ENCODE data around the gene CLHC1. TPM values are rescaled to one million over a fixed set of nuclear protein-coding genes. Genes with fewer than 3 reads are reported as not detected.
"Not testable (repeated sequence)": the region's sequence is repeated elsewhere in the genome, so short reads cannot be mapped to it uniquely, and the experiment has no call there.

The CLHC1 gene
- total RNA-seq, 3 donors from 2014 or later (not counting 1 experiment from before 2014, with no cell fraction given), result 5.6 to 14.9 (median 6.3) TPM

- 95% methylated on average over 5 of the region's 5 CpGs for WGBS (ENCODE audit: insufficient coverage)
- H3K9me3 ChIP-seq (ENCODE audit: control insufficient read depth, insufficient read depth, low read length), result no peaks in the 10 kb centered on the region
Observed at GRCh38 chr2:55147041-55147440, 85.1 kb downstream of the CLHC1 start.

GRCh38 chr2:55146263-55146662 is 85.8 kb downstream of the CLHC1 start:
- no peaks in the 10 kb centered on the region for H3K36me3 Mint-ChIP-seq
- Histone ChIP-seq H3K4me3 (ENCODE audit: low read length) (no peak overlapping the region), H3K4me1 (ENCODE audit: control insufficient read depth, insufficient read depth, low read length) (no peaks in the 10 kb centered on the region), H3K27me3 (ENCODE audit: control insufficient read depth, insufficient read depth, low read length) (no peaks in the 10 kb centered on the region), H3K36me3 (ENCODE audit: control insufficient read depth, insufficient read depth, low read length) (no peaks in the 10 kb centered on the region), H3K9me3 (ENCODE audit: control insufficient read depth, insufficient read depth, low read length) (no peaks in the 10 kb centered on the region), H3K27ac (ENCODE audit: low read length) (no peak overlapping the region)
- TF ChIP-seq, protein P1, sequence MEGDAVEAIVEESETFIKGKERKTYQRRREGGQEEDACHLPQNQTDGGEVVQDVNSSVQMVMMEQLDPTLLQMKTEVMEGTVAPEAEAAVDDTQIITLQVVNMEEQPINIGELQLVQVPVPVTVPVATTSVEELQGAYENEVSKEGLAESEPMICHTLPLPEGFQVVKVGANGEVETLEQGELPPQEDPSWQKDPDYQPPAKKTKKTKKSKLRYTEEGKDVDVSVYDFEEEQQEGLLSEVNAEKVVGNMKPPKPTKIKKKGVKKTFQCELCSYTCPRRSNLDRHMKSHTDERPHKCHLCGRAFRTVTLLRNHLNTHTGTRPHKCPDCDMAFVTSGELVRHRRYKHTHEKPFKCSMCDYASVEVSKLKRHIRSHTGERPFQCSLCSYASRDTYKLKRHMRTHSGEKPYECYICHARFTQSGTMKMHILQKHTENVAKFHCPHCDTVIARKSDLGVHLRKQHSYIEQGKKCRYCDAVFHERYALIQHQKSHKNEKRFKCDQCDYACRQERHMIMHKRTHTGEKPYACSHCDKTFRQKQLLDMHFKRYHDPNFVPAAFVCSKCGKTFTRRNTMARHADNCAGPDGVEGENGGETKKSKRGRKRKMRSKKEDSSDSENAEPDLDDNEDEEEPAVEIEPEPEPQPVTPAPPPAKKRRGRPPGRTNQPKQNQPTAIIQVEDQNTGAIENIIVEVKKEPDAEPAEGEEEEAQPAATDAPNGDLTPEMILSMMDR (IDR thresholded peaks at IDR 0.05), result no peak
- no peak overlapping the region for H3K4me3 Mint-ChIP-seq
- H3K27ac Mint-ChIP-seq, result no peak overlapping the region
- H3K9me3 Mint-ChIP-seq, result no peaks in the 10 kb centered on the region
- WGBS (ENCODE audit: insufficient coverage), result 96% methylated on average over 2 of the region's 2 CpGs
- DNase-seq (no peak), ATAC-seq (no peak)
- H3K4me1 Mint-ChIP-seq, result no peaks in the 10 kb centered on the region
- intact Hi-C loops (cut with micrococcal nuclease), result no loop called here
- peaks cover 0 to 7% of the 10 kb centered on the region in 2 donors for H3K27me3 Mint-ChIP-seq (ENCODE audit: low read depth in 2 of 2)

More at GRCh38 chr2:55147041-55147440, 85.1 kb downstream of the CLHC1 start:
- H3K4me3 ChIP-seq (ENCODE audit: low read length), result no peak overlapping the region
- Mint-ChIP-seq H3K27me3 (ENCODE audit: low read depth in 2 of 2) (peaks cover 0 to 7% of the 10 kb centered on the region in 2 donors), H3K4me1 (no peaks in the 10 kb centered on the region), H3K9me3 (no peaks in the 10 kb centered on the region), H3K4me3 (no peak overlapping the region), H3K36me3 (no peaks in the 10 kb centered on the region), H3K27ac (no peak overlapping the region)
- no peaks in the 10 kb centered on the region for H3K27me3 ChIP-seq (ENCODE audit: control insufficient read depth, insufficient read depth, low read length)
- H3K27ac ChIP-seq (ENCODE audit: low read length), result no peak overlapping the region
- ATAC-seq (no peak), DNase-seq (no peak)
- no peaks in the 10 kb centered on the region for H3K36me3 ChIP-seq (ENCODE audit: control insufficient read depth, insufficient read depth, low read length)
- no peaks in the 10 kb centered on the region for H3K4me1 ChIP-seq (ENCODE audit: control insufficient read depth, insufficient read depth, low read length)
- intact Hi-C loops (cut with micrococcal nuclease), result no loop called here
- TF ChIP-seq, protein P1 (IDR thresholded peaks at IDR 0.05), result no peak

- H3K27me3 ChIP-seq (ENCODE audit: control insufficient read depth, insufficient read depth, low read length), result no peaks in the 10 kb centered on the region
Observed at GRCh38 chr2:55144922-55145820, 86.9 kb downstream of the CLHC1 start.

GRCh38 chr2:55143706-55144105 is 88.4 kb downstream of the CLHC1 start:
- not testable (repeated sequence) for H3K4me3 Mint-ChIP-seq; H3K9me3 ChIP-seq (ENCODE audit: control insufficient read depth, insufficient read depth, low read length)
- 100% methylated on average over 1 of the region's 2 CpGs for WGBS (ENCODE audit: insufficient coverage)

More at GRCh38 chr2:55144922-55145820, 86.9 kb downstream of the CLHC1 start:
- H3K36me3 ChIP-seq (ENCODE audit: control insufficient read depth, insufficient read depth, low read length), result no peaks in the 10 kb centered on the region
- Mint-ChIP-seq H3K36me3 (no peaks in the 10 kb centered on the region), H3K27me3 (ENCODE audit: low read depth in 2 of 2) (peaks cover 0 to 7% of the 10 kb centered on the region in 2 donors), H3K4me1 (no peaks in the 10 kb centered on the region), H3K4me3 (no peak overlapping the region), H3K9me3 (no peaks in the 10 kb centered on the region), H3K27ac (no peak overlapping the region)
- no peaks in the 10 kb centered on the region for H3K9me3 ChIP-seq (ENCODE audit: control insufficient read depth, insufficient read depth, low read length)
- ATAC-seq (no peak), DNase-seq (no peak)
- no peak overlapping the region for H3K27ac ChIP-seq (ENCODE audit: low read length)
- no peak overlapping the region for H3K4me3 ChIP-seq (ENCODE audit: low read length)
- TF ChIP-seq, protein P1 (IDR thresholded peaks at IDR 0.05), result no peak
- no peaks in the 10 kb centered on the region for H3K4me1 ChIP-seq (ENCODE audit: control insufficient read depth, insufficient read depth, low read length)
- intact Hi-C loops (cut with micrococcal nuclease), result no loop called here
- WGBS (ENCODE audit: insufficient coverage), result 93% methylated on average over 11 of the region's 12 CpGs

More at GRCh38 chr2:55143706-55144105, 88.4 kb downstream of the CLHC1 start:
- H3K27ac ChIP-seq (ENCODE audit: low read length); H3K4me1 ChIP-seq (ENCODE audit: control insufficient read depth, insufficient read depth, low read length); H3K9me3 Mint-ChIP-seq; ATAC-seq; intact Hi-C loops (cut with micrococcal nuclease); H3K27me3 Mint-ChIP-seq (ENCODE audit: low read depth in 2 of 2); H3K4me1 Mint-ChIP-seq; H3K36me3 Mint-ChIP-seq; H3K36me3 ChIP-seq (ENCODE audit: control insufficient read depth, insufficient read depth, low read length); DNase-seq; H3K4me3 ChIP-seq (ENCODE audit: low read length); H3K27ac Mint-ChIP-seq; H3K27me3 ChIP-seq (ENCODE audit: control insufficient read depth, insufficient read depth, low read length): not testable (repeated sequence)
